ENCODE measurements around the gene AHCYL1.

- TF ChIP-seq MYC (IDR thresholded peaks at IDR 0.05; ENCODE audit: low read depth, low read length) (no peak), JUN (IDR thresholded peaks at IDR 0.05; ENCODE audit: borderline replicate concordance, insufficient read depth, insufficient read length, low read depth) (no peak), CTCF (IDR thresholded peaks at IDR 0.05; ENCODE audit: extremely low read depth in 1 of 2, insufficient read depth in 1 of 2, low read depth in 1 of 2, low read length in 2 of 2) (no peak), POLR2AphosphoS5 (IDR thresholded peaks at IDR 0.05; ENCODE audit: insufficient read depth, low read depth, low read length) (no peak)
These were observed 71.1 kb downstream of the AHCYL1 start for GRCh38 chr1:110055493-110056284.
